Measurements from ENCODE around the gene BDKRB2.

The BDKRB2 gene

GRCh38 chr14:96207686-96208085 is 3.0 kb downstream of the BDKRB2 start:
- TF ChIP-seq ZFX (IDR thresholded peaks at IDR 0.05): no peak
- no peak for TF ChIP-seq CTCF (conservative IDR thresholded peaks at IDR 0.05)
- no peak overlapping the region for H3K27ac ChIP-seq

DNA sequence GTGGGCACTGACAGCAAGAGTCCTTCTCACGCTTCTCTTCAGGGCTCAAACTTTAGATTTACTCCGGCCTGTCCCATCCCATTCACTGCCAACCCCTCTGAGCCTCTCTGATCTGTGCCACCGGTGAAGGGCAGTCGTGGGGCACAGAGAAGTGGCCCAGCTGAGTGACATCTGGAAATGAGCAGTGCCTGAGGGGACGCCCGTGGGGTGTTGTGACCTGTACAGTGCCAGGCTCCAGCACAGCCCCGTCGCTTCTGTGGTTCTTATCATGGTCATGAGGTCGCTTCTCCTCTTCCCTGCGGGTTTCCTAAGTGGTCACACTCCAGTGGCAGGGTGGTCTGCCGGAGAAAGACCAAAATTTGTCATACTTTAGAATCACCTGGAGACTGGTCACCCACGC is 4.1 kb downstream of the BDKRB2 start:
- TF ChIP-seq ZFX (IDR thresholded peaks at IDR 0.05): no peak
- no peak for TF ChIP-seq CTCF (conservative IDR thresholded peaks at IDR 0.05)
- no peak overlapping the region for H3K27ac ChIP-seq

GRCh38 chr14:96212140-96212539 is 7.5 kb downstream of the BDKRB2 start:
- TF ChIP-seq CTCF (conservative IDR thresholded peaks at IDR 0.05): no peak
- no peak for TF ChIP-seq ZFX (IDR thresholded peaks at IDR 0.05)
- H3K27ac ChIP-seq: no peak overlapping the region

DNA sequence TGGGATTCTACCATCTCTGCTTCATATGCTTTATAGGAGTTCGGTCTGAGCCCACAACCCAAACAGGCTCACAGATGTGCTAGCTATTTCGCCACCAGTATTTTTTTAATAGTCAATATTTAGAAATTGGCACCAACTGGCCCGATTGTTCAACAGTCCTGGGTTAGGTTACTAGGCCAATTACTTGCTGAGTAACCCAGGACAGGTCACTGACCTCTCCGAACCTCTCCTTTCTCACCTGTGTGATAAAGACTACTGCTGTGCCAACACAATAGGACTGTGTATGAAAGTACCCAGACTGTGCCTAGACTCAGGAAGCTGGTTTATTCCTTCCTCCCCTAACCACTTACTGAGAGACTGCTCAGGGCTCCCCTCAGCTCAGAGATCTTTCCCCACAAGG is 8.3 kb downstream of the BDKRB2 start:
- no peak overlapping the region for H3K27ac ChIP-seq
- TF ChIP-seq CTCF (conservative IDR thresholded peaks at IDR 0.05) (no peak), ZFX (IDR thresholded peaks at IDR 0.05) (no peak)

DNA sequence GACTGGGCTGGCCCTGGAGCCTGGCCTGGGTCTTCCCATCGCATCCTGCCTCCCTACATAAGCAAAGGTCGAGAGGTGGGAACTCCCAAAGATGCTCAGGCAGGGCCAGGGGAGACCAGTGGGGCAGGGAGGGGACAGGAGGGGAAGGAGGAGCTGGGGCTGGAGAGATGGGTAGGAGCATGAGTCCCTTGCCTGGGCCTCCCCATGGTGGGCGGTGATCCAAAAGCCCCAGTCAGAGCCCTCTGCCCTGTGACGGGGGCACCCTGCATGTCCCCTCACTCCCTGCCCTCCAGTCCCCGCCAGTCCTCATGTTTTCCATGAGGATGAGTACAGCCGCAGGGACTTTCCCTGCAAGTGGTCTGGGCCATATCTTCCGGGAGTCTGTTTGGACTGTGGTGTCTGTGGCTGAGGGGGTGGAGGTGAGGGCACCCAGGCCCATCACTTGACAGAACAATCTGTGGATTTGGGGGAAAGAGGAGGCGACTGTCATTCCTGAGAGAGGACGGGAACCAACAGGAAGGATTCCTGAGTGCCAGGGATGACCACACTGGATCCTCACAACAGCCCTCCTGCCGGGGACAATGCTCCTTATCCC is 9.3 kb downstream of the BDKRB2 start:
- no peak overlapping the region for H3K27ac ChIP-seq
- TF ChIP-seq CTCF (conservative IDR thresholded peaks at IDR 0.05) (no peak), ZFX (IDR thresholded peaks at IDR 0.05) (no peak)

DNA sequence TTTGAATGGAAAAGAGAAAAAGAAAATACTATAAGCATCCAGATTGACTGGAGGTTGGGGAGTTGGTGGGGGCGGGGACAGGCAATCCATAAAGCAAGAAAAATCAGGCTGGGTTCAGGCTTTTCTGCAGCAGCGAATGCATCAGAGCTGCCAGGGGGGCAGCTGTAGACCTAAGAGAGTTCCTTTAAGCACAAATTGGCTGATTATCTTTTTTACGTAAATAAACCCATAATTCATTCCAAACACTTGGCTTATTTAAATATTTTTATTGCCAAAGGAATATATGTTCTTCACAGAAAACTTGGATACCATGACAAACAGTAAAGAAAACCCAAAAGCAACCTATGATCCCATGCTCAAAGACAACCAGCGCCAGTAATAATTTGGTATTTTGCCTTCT is 10.2 kb downstream of the BDKRB2 start:
- no peak overlapping the region for H3K27ac ChIP-seq
- no peak for TF ChIP-seq ZFX (IDR thresholded peaks at IDR 0.05)
- TF ChIP-seq CTCF (conservative IDR thresholded peaks at IDR 0.05): no peak

GRCh38 chr14:96215452-96216244 is 11.0 kb downstream of the BDKRB2 start:
- no peak overlapping the region for H3K27ac ChIP-seq

More at GRCh38 chr14:96215452-96216244, 11.0 kb downstream of the BDKRB2 start:
- TF ChIP-seq ZFX (IDR thresholded peaks at IDR 0.05) (no peak), CTCF (conservative IDR thresholded peaks at IDR 0.05) (no peak)

Data from C4-2B (cell line).